Stimulated activated CD4-positive, alpha-beta T cell treated with anti-CD3 and anti-CD28 coated beads, Interleukin-2, amount 100 ng/mL, for 48 hours (primary cell): ENCODE results near the gene NKG7.

Experiments used
- DNase-seq, 2 donors: peaks; one replicate each; pipeline ENCODE4 v3.0.0-alpha.2; 2020

Gene NKG7

DNA sequence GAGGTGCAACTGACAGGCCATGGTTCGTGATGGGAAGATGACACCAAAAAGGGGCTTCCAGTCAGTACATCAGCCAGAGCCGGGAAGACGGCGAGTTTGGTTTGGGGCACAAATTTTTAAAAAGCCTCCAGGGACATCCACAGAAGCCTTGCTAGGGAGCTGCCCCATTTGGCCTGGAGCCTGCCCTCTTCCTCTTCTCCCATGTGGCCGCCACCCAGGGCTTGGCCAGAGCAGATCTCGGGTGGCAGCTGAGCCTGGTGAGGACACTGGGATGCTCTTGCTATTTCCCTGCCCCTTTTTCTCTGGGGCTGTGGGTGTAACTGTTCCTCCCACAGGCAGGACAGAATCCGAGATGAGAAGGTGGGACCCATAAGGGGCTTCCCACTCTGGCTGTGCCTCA is 14.5 kb downstream of the NKG7 start:
- no peak for DNase-seq

DNA sequence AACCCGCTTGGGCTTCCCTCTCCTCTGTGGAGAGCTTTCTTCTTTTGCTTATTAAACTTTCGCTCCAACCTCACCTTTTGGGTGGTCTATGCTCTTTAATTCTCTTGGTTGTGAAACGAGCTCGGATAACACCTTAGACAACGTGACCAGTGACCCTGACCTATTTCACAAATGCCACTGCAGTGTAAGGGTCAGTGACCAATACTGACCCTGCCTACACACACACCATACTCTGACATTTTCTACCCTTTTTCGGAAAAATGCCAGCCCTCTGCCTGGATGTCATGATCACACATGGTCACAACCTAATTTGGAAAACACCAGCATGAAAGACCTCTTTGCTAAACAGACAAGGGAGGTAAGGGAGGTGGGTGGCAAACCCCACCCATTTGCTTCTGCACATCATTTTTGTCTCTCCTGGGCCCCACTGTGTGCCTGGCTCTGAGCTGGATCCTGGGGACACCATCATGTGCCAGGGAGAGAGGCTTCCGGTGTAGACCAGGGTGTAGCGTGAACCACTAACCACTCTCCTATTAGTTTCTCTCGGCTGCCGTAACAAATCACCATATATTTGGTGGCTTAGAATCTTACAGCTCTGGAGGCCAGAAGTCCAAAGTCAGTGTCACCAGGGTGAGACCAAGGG is 16.2 kb downstream of the NKG7 start:
- DNase-seq = no peak

DNA sequence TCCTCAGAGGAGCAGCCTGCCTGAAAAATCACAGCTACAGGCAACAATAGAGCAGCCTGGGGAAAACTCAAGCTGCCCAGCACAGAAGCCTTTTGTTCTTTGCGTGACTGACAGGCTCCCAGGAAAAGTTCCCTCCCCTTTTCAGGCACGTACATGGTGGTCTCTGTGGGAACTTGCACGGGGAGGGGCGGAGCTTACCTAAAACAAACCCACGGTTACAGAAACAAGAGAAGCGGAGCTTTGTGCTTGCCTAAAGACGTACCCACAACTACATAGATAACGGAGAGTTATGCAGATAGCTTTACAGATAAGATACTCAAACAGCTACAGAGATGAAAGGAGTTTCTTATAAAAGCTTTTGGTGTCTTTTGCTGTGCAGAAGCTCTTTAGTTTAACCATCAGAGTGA is 17.7 kb downstream of the NKG7 start:
- DNase-seq = no peak

DNA sequence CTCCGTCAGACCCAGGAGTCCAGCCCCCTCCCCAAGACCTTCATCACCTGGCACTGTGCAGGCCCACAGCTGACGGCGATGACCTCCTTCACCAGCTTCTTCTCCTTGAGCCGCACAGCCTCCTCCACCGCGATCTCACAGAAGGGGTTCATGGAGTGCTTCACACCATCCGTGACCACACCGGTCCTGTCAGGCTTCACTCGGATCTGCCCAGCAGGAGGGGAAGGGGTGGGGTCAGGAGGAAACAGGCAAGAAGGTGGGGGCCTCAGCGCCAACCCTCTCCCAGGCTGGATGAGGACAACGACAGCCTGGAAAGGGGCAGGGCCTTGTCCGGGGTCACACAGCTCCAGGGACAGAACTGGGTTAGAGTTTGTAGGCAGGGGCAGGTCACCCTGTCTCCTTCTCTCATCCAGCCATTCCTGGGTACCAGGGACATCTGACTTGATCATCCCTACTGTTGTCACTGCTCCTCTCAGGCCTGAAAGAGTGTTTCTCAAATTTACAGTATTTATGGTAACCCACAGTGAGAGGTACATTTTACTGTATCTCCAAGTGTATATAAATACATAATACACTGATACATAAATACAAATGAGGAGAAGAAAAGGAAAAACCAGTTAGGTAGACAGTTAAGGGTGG is 18.2 kb downstream of the NKG7 start:
- no peak for DNase-seq

DNA sequence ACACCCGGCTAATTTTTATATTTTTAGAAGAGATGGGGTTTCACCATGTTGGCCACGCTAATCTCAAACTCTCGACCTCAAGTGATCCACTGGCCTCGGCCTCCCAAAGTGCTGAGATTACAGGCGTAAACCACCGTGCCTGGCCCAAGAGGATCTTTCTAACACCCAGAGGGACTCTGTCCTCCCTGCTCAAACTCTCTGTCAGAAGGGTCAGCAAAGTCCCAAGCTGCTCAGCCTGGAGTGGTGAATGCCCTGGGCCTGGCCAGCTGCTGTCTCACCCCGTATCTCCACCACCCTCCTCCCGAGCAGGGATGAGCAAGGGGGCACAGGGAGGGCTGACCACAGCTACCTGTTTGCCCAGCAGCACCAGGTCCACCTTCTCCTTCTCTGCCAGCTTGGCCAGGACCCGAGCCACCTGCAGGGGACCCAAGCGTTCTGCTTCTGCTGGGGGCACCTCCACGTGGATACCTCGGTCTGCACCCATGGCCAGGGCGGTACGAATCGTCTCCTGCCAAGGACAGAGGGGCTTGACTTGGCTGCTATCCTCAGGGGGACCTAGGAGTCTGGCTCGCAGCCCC is 19.6 kb downstream of the NKG7 start:
- DNase-seq = no peak

DNA sequence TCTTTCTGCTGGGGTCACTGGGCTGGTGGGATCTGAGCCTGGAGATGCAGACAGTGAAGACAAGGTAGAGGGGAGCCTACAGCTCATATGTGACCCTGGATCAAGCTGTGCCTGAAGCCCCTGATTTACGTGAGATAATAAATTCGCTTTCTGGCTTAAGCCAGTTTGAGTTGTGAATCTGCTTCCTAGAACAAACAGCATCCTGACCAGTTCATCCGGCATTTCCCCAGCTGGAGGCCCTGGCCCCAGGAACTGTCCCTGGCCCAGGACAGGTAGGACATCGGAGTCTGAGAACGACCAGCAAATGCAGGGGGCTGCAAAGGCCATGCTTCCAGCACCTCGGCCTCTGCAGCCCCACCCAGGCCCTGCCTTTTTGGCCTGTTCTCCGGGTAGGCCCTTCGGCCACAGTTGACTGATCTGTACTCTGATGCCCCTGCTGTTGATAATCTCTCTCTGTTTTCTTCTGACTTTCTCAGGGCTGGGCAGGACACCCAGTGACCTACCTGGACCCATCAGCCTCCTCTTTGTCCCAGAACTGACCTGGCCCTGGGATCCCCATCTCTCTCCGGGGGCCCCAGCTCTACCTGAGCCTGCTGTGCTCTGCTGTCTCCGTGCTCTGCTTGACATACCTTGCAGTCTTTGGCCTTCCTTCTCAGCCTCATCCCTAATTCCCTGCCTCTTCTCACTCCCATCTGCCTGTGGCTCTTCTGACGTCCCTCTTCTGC is 21.0 kb downstream of the NKG7 start:
- no peak for DNase-seq

DNA sequence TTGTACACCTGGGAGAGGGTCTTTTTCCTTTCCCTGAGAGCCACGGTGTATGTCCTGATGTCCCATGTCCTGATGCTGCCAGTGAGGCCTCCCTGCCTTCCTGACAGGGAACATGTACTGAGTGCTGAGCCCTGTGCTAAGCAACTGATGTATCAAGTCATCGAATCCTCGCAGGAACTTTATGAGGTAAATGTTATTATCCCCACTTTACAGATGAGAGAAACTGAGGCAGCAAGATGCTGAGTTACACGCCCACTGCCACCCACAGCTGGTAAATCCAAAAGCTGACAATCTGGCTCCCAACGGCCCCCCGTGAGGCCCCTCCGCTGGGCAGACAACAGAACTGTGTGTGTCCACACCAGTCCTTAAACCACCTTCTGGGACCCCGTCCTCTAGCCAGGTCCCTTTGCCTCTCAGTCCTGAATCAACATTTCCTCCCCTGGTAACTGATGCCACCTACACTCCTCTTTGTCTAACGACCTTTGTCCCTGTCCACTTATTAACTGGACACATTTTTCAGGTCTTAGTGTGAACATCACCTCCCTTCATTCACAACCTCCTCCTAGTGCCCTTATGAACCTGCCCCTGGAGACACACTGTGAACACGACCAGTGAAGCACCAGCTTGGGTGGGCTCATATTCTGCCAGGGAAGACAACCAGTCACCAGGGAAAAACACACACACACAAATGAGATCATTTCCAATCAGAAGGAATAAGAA is 25.1 kb downstream of the NKG7 start:
- no peak for DNase-seq

DNA sequence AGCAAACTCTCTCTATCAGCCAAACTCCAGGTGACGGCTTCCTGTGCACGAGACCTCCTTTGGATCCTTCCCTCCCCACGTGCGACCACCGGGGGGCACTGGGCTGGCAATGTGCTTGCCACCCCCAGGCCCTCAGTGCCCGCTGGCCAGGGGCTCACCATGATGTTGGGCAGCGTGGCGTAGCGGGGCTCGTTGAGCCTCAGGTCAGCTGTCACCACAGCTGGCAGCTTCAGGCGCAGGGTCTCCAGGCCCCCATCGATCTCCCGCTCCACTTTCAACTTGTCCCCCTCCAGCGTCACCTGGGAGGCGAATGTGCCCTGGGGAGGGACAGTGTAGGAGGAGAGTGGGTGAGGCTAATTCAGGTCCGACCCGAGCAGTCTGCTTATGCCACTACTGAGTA is 25.7 kb downstream of the NKG7 start:
- no peak for DNase-seq

DNA sequence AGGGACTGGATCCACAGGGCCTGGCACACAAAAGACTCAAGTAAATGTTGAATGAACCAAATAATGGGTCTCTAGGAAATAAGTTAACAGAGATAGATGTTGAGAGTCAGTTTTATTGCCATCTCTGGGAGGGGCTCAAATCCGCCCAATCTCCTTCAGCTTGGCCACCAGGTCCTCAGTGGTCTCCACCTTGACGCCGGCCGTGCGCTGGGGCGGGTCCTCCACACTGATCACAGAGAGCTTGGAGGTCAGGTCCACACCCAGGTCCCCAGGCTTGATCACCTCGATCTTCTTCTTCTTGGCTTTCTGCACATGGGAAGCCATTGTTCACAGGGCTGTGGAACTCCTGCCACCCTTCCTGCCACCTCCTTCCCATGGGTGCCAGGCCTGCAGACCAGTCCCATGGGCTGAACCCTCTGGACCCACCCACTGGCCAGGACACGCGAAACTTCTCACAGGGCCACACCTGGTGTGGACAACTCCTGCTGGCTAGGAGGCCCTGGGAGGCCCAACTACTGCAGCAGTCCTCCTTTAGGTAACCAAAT is 27.3 kb downstream of the NKG7 start:
- no peak for DNase-seq

DNA sequence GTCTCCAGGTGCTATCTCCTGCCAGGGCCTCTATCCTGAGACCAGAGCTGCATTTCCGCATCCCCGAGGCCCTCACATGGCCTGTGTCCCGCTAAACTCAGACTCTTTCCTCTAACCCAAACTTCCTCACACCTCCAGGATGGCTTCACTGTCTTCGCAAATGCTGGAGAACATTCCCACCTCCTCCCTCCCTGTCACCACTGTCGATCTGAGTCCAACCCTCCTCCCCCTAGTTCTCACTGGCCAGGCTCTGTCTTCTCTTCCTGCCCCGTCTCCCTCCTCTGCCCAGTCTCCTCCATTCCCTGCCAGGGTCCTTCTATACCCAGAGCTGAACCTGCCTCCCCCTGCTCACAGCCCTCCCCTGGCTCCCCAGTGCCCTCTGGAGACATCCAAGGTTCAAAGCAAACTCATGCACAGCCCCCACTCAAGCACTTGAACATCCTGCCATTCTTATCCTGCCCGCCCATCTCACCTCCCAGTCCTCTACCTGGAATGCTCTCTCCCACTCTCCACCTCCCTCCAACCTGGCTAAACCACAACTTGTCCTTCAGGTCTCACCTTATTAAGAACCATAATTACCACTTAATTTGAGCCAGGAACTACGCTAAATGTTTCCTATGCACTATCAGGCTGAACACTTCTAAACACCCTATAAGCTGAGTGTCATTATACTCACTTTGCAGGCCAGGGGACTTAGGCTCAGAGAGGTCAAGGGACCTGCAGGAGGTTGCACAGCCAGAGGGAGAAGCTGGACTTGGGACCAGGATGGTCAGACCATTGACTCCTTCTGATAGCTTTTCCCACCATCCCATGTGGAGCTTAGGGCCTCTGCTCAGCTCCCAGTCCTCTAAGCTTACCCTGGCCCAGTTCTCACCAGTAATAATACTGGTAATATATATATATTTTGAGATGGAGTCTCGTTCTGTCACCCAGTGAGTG is 29.6 kb downstream of the NKG7 start:
- DNase-seq = no peak

DNA sequence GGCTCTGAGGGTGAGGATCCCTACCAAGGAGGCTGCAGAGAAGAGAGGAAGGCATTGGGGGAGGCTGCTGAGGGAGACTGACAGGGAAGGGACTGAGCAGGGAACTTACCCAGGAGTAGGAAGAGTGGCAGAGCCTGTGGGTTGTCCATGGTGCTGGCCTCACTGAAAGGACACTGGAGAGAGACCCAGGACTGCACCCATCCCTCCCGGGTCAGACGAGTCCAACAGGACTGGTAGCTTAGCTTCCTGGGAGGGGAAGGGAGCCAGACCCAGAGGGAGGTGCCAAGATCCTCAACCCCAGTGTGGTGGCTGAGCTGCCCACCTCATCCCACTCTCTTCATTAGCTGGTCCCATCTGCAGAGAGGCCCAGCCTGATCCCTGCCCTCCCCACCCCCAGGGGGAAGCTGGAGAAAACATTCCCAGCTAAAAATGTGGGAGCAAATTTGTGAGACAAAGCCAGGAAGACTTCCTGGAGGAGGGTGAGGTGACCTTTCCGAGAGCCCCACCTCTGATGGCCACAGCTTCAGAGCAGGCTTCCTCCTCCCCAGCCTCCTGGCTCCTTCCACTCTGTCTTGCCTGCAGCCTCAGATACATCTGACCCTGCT is 30.4 kb downstream of the NKG7 start, which contains the start of gene VSIG10L:
Gene VSIG10L, minus strand, starts transcription at position 164 of the 605 bp plus-strand sequence. Its CDS starts 15 bp downstream, at position 149.
- no peak for DNase-seq

DNA sequence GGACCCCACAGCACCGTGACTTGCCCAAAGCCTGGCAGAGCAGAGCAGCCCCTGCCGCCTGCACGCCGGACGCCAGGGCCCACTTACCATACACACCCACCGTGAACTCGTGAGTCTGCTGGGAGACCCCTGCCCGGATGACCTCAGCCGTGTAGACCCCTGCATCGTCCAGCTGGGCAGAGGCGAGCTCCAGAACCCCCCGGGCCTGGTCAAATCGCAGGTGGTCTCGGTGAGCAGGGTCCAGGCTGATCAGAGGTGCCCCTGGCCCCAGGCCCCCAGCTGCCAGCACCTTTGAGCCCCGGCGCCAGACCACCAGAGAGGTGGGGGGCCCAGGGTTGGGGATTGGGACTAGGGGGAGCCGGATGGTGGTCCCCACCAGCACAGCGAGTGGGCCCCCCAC is 31.4 kb downstream of the NKG7 start:
- no peak for DNase-seq

DNA sequence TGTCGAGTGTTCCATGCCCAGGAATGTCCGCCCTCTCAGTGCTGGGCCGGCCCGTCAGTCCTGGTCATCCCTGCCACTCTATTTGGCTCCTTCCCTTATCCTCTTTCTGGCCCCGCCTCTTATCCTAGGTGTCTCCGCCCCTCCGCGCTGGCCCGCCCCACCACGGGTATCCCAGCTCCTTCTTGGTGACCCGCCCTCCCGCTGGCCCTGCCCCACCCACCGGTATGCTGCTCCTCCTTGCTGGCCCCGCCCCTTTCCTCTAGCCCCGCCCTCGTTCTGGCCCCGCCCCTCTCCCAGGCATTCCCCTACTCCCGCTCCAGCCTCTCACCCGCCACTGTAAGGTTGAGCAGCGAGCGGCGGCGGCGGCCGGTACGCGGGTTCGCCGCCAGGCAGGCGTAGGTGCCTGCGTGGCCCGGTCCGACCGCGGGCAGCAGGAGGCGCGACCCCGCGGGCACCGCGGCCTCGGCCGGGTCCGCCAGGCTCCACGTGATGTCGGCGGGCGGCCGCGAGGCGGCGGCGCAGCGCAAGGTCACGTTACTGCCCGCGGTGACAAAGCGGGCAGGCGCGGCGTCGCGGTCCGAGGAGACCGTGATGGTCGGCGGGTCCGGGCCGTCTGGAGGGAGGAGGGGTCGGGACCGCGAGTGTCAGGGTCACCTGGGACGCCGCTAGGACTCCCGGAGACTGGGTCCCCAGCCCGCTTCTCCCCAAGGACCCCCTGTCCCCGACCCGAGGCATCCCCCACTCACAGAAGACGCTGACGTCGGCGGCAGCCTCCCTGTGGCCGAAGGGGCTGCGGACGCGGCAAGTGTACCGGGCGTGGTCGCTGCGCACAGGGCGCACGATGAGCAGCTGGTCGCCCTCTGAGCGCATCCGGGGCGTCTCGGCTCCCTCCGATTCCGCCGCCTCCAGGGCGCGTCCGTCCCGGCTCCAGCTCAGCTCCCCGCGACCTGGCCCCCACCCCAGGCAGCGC is 32.5 kb downstream of the NKG7 start:
- peak; percentile 97 for DNase-seq

DNA sequence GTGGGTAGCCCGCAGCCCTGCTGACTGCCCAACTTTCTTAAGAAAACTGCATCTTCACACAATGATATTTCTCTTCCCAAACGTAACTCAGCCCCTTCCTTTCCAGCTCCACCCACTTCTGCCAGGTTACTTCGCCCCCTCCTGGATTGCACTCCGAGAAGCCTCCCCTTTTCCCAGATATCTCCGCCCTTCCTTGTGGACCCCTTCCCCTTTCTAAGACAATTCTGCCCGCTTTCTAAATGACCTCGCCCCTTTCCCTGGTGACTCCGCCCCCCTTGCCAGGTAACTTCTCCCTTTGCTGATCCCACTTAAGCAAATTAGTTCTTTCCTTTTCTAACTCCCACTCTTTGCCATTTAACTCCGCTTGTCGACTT is 33.2 kb downstream of the NKG7 start:
- peak; percentile 27 to 36 for DNase-seq

DNA sequence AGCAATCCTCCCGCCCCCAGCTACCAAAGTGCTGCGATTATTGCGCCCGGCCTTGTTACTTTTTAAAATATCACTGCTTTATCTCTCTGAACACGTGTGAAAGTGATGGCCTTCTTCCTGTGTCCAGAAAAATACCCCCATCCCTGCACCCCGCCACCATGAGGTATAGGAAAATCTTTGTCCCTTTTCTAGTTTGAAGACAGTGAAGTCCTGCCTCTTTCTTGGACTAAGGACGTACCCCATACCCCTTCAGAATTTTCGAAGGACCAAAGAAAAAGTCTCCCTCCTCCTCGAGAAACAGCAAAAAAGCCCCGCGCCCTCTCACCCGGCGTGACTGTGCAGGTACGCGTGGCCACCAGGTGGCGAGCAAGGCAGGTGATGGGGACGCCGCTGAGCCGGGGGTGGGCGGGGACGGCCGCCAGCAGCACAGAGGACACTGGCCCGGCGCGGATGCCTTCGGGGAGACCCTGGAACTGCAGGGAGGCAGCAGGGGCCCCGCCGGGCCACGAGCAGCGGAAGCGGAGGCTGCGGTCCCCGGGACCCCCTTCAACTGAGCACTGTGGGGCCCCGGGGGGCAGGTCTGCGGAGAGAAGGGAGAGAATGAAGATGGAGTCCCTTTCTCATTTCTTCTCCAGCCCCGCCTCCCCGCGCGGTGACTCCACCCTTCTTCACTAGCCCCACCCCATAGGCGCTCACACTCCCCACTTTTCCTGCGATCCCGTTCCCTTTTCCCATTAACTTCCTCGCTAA is 33.7 kb downstream of the NKG7 start:
- peak; percentile 87 to 88 for DNase-seq

DNA sequence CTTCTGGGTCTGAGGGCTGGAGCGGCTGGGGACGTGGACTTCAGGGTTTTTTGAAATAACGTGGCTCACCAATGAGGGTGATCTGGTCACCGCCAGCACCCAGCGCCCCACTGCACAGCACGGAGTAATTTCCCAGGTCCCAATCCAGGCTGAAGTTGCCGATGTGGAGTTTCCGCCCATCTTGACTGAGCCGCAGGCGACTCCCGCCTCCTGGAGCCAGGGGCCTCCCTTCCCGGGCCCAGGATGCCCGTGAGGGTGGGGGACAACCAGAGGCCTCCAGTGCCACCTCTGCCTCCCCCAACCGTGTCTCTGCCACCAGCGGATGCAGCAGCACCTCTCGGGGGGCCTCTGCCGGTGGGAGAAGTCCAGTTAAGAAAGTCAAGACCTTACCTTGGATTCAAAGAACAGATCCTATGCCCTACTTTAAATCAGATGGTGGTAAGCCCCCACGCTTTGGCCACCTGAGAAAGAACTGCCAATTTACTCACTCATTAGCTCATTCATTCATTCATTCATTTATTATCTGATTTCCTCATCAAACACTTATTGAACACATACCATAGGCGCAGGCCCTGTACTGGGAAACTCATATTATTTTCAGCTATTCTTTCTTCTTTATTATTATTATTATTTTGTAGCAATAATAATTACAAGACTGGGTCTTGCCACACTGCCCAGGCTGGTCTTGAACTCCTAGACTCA is 34.4 kb downstream of the NKG7 start:
- no peak for DNase-seq

DNA sequence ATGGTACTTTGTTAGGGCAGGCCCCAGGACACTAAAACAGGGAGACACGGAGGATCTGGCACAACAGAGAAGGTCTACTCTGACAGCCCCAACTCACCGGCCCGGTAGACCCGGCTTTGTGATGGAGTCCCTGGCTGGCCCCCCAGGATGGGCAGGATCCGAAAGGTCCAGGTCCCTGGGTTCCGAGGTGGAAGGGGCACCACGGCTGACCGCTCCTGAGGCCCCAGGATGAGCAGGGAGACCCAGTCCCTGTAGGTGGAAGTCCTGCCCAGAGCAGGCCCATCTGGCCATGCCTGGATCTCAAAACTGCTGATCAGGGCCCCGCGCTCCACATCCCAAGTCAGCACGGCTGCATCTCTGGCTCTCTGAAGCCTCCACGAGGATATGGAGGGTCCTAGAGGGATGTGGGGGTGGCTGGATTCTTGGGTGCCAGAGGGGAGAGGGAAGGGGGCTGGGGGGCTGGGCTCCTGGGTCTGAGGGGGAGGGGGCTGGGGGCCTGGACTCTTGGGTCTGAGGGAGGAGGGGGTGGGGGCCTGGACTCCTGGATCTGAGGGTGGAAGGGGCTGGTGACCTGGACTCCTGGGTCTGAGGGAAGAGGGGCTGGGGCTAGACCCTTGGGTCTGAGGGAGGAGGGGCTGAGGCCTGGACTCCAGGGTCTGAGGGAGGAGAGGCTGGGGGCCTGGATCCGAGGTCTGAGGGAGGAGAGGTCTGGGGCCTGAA is 35.2 kb downstream of the NKG7 start:
- DNase-seq = no peak
